Activated CD4-positive, alpha-beta memory T cell treated with anti-CD3 and anti-CD28 coated beads, Interleukin-2, amount 10 ng/mL, durations not matched to agents 7 days and 5 days (primary cell): ENCODE data around the gene BEND4. TPM values are rescaled to one million over a fixed set of nuclear protein-coding genes. Genes with fewer than 3 reads are reported as not detected.
A peak's percentile ranks its signal among the peaks of the same experiment; 100 is the strongest.
"Not testable (repeated sequence)": the region's sequence is repeated elsewhere in the genome, so short reads cannot be mapped to it uniquely, and the experiment has no call there.

Experiments
- CTCF ChIA-PET: fragments of 350-600 bp; sonication (Branson Sonifier 250); formaldehyde crosslinking; loops from one replicate; lab custom pipeline; 2021; ENCODE audit warnings: antibody characterized with exemption, inconsistent platforms; lab: Charles Lee
- POLR2A ChIA-PET: fragments of 350-600 bp; sonication (Branson Sonifier 250); formaldehyde crosslinking; loops from one replicate; lab custom pipeline; 2021; ENCODE audit warnings: antibody characterized with exemption; lab: Charles Lee
- DNase-seq: peaks from one replicate; pipeline ENCODE4 v3.0.0-alpha.2; 2020
- H3K27ac Mint-ChIP-seq: one replicate; pipeline ENCODE4 v1.8.0; 2021; ENCODE audit warnings: mild to moderate bottlenecking, mixed read lengths
- H3K27me3 Mint-ChIP-seq: one replicate; pipeline ENCODE4 v1.8.0; 2021; ENCODE audit warnings: mixed read lengths
- H3K36me3 Mint-ChIP-seq: one replicate; pipeline ENCODE4 v1.8.0; 2021; ENCODE audit warnings: low read depth, mixed read lengths
- H3K4me1 Mint-ChIP-seq: one replicate; pipeline ENCODE4 v1.8.0; 2021; ENCODE audit warnings: mixed read lengths
- H3K4me3 Mint-ChIP-seq: one replicate; pipeline ENCODE4 v1.8.0; 2021; ENCODE audit warnings: mild to moderate bottlenecking, mixed read lengths
- H3K9me3 Mint-ChIP-seq: one replicate; pipeline ENCODE4 v1.8.0; 2021; ENCODE audit warnings: mixed read lengths
- total RNA-seq, 2 experiments: library from RNA; stranded (reverse); gene quantifications; one replicate each; pipeline ENCODE4 v1.2.3, GENCODE V29; 2021

The BEND4 gene
- total RNA-seq, result under 1 TPM; 0.10 to 0.13 TPM

- POLR2A ChIA-PET, result no interaction called here
Measured at GRCh38 chr4:42152507-42153504, at the start of gene BEND4. TSS of gene BEND4 (minus strand) at chr4:42152655. CDS start at chr4:42152143, 512 bp downstream.

GRCh38 chr4:42197341-42197740 is 44.9 kb upstream of the BEND4 start:
- Mint-ChIP-seq H3K27ac (no peak overlapping the region), H3K36me3 (no peaks in the 10 kb centered on the region), H3K4me1 (no peaks in the 10 kb centered on the region), H3K27me3 (no peaks in the 10 kb centered on the region), H3K4me3 (no peak overlapping the region), H3K9me3 (no peaks in the 10 kb centered on the region)
- ChIA-PET CTCF (no interaction called here), POLR2A (no interaction called here)
- DNase-seq, result no peak

More at GRCh38 chr4:42152507-42153504, at the start of gene BEND4:
- peaks cover 44% of the 10 kb centered on the region for H3K27me3 Mint-ChIP-seq
- peaks cover 7% of the 10 kb centered on the region for H3K36me3 Mint-ChIP-seq
- H3K27ac Mint-ChIP-seq, result no peak within 1 kb of the TSS
- CTCF ChIA-PET, result no interaction called here
- no peaks in the 10 kb centered on the region for H3K9me3 Mint-ChIP-seq
- no peak for DNase-seq
- H3K4me1 Mint-ChIP-seq, result peaks cover 14% of the 10 kb centered on the region
- H3K4me3 Mint-ChIP-seq, result peak within 1 kb of the TSS; percentile 28

GRCh38 chr4:42172921-42173320 is 20.5 kb upstream of the BEND4 start:
- POLR2A ChIA-PET, result no interaction called here
- no peaks in the 10 kb centered on the region for H3K36me3 Mint-ChIP-seq
- no peak overlapping the region for H3K27ac Mint-ChIP-seq
- H3K4me1 Mint-ChIP-seq, result no peaks in the 10 kb centered on the region
- H3K9me3 Mint-ChIP-seq, result no peaks in the 10 kb centered on the region
- CTCF ChIA-PET, result no interaction called here
- H3K4me3 Mint-ChIP-seq, result no peak overlapping the region
- H3K27me3 Mint-ChIP-seq, result peaks cover 6% of the 10 kb centered on the region
- DNase-seq, result no peak

GRCh38 chr4:42172128-42172790 is 19.8 kb upstream of the BEND4 start:
- Mint-ChIP-seq H3K4me3 (no peak overlapping the region), H3K36me3 (no peaks in the 10 kb centered on the region), H3K9me3 (no peaks in the 10 kb centered on the region), H3K27me3 (peaks cover 6% of the 10 kb centered on the region), H3K4me1 (peaks cover under 1% of the 10 kb centered on the region), H3K27ac (no peak overlapping the region)
- CTCF ChIA-PET, result no interaction called here
- no peak for DNase-seq
- POLR2A ChIA-PET, result no interaction called here

- H3K9me3 Mint-ChIP-seq, result peaks cover 4% of the 10 kb centered on the region
- no peak overlapping the region for H3K4me3 Mint-ChIP-seq
- peaks cover 6% of the 10 kb centered on the region for H3K27me3 Mint-ChIP-seq
- POLR2A ChIA-PET, result no interaction called here
- DNase-seq, result no peak
- H3K27ac Mint-ChIP-seq, result no peak overlapping the region
- no peaks in the 10 kb centered on the region for H3K36me3 Mint-ChIP-seq
- CTCF ChIA-PET, result no interaction called here
- peaks cover 1% of the 10 kb centered on the region for H3K4me1 Mint-ChIP-seq
Measured at GRCh38 chr4:42167709-42168108, 15.3 kb upstream of the BEND4 start.

GRCh38 chr4:42166186-42166585 is 13.7 kb upstream of the BEND4 start:
- H3K9me3 Mint-ChIP-seq, H3K4me1 Mint-ChIP-seq, H3K4me3 Mint-ChIP-seq, POLR2A ChIA-PET, H3K27me3 Mint-ChIP-seq, H3K27ac Mint-ChIP-seq, DNase-seq, H3K36me3 Mint-ChIP-seq, CTCF ChIA-PET: not testable (repeated sequence)

GRCh38 chr4:42159271-42160001 is 7.0 kb upstream of the BEND4 start:
- no peaks in the 10 kb centered on the region for H3K4me1 Mint-ChIP-seq
- POLR2A ChIA-PET, result no interaction called here
- no peak for DNase-seq
- H3K9me3 Mint-ChIP-seq, result peaks cover 4% of the 10 kb centered on the region
- H3K27ac Mint-ChIP-seq, result no peak overlapping the region
- H3K4me3 Mint-ChIP-seq, result no peak overlapping the region
- CTCF ChIA-PET, result no interaction called here
- H3K27me3 Mint-ChIP-seq, result peaks cover 8% of the 10 kb centered on the region
- H3K36me3 Mint-ChIP-seq, result no peaks in the 10 kb centered on the region

GRCh38 chr4:42151568-42152506 is 618 bp downstream of the BEND4 start:
- H3K4me1 Mint-ChIP-seq, result peaks cover 14% of the 10 kb centered on the region
- ChIA-PET POLR2A (no interaction called here), CTCF (no interaction called here)
- no peak overlapping the region for H3K27ac Mint-ChIP-seq
- no peak for DNase-seq
- H3K27me3 Mint-ChIP-seq, result peaks cover 44% of the 10 kb centered on the region
- H3K9me3 Mint-ChIP-seq, result no peaks in the 10 kb centered on the region
- H3K4me3 Mint-ChIP-seq, result no peak overlapping the region
- peaks cover 7% of the 10 kb centered on the region for H3K36me3 Mint-ChIP-seq

GRCh38 chr4:42150653-42151567 is 1.5 kb downstream of the BEND4 start:
- no peak overlapping the region for H3K27ac Mint-ChIP-seq
- POLR2A ChIA-PET, result no interaction called here
- H3K36me3 Mint-ChIP-seq, result peaks cover 7% of the 10 kb centered on the region
- no peak for DNase-seq
- peaks cover 44% of the 10 kb centered on the region for H3K27me3 Mint-ChIP-seq
- peak overlapping the region; percentile 53 for H3K4me3 Mint-ChIP-seq
- CTCF ChIA-PET, result no interaction called here
- H3K9me3 Mint-ChIP-seq, result no peaks in the 10 kb centered on the region
- H3K4me1 Mint-ChIP-seq, result peaks cover 14% of the 10 kb centered on the region

- no peaks in the 10 kb centered on the region for H3K9me3 Mint-ChIP-seq
- H3K4me1 Mint-ChIP-seq, result peaks cover 14% of the 10 kb centered on the region
- POLR2A ChIA-PET, result no interaction called here
- no peak for DNase-seq
- H3K36me3 Mint-ChIP-seq, result peaks cover 7% of the 10 kb centered on the region
- no peak overlapping the region for H3K4me3 Mint-ChIP-seq
- peaks cover 47% of the 10 kb centered on the region for H3K27me3 Mint-ChIP-seq
- CTCF ChIA-PET, result no interaction called here
- H3K27ac Mint-ChIP-seq, result no peak overlapping the region
Measured at GRCh38 chr4:42149004-42149403, 3.5 kb downstream of the BEND4 start.

- CTCF ChIA-PET, result no interaction called here
- Mint-ChIP-seq H3K4me3 (no peak overlapping the region), H3K36me3 (peaks cover 7% of the 10 kb centered on the region), H3K4me1 (peaks cover 14% of the 10 kb centered on the region), H3K27me3 (peaks cover 41% of the 10 kb centered on the region), H3K9me3 (no peaks in the 10 kb centered on the region), H3K27ac (no peak overlapping the region)
- POLR2A ChIA-PET, result no interaction called here
- DNase-seq, result no peak
Measured at GRCh38 chr4:42148425-42148824, 4.0 kb downstream of the BEND4 start.
